ENCODE results near the gene ADAM22.

ADAM22 gene

DNA sequence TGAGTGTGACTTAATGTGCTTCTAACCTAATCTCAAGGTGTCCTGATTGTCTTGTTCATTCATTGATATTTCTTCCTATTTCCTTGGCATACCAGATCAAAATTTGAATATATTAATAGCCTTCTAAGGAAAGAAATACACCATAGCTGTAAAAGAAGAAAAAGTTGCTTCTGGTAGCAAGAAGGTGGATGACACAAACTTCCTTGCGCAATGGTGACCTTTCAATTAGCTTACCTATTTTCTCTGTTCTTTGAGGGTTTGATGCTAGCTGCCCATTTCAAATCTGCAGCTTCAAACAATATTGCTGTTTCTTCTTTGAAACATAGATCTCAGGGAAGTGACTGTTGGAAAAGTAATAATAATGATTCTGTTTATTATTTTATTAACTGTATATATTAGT lies 108.8 kb downstream of the ADAM22 start:
- DNase-seq = no peak

DNA sequence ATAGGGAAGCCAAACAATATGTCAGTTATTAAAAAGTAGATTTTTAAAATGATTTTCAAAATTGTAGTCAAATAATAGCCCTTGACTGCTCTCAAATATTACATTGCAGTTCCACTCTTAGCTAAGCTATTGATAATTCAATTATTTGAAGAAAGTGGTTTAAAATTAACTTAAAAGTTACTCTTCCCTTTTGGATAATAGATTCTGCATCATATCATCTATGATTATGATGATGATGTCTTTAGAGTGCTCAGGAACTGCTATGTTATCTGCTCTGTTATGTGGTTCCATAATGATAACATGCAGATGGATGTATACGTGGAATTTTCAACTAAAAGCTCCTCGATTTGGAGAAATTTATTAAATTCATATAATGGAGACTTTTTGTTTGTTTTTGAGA lies 110.0 kb downstream of the ADAM22 start:
- DNase-seq = no peak

DNA sequence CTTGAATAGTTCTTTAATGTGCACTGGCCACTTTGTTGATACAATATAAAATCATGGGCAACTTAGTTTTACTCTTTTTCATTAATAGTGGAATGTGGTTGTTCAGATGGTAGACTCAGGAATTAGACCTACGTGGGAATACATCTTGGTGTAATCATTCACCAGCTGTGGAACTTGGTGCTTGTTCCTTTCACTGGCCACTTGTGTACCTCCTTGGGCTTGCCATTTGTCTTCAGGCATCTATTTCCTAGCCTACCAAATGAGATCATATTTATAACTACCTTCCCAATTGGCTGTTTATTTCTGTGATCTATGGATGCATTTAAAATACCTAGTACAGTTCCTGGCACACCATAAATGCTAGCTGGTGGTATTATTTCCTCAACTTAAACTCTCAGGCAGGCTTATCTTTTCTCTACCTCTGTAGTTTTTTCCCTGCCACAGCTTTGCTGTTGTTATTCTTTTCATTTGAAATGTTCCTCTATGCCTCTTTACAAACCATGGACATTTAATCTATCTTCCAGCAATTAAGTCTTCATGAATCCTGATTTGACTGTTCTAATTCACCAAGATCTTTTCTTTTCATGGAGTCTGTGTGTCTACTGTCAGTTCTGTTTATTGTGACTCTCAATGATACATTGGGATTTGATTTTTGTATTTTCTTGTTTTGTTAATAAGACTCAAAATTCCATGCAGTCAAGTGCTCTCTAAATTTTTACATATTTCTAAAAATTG lies 113.0 kb downstream of the ADAM22 start:
- DNase-seq = no peak

DNA sequence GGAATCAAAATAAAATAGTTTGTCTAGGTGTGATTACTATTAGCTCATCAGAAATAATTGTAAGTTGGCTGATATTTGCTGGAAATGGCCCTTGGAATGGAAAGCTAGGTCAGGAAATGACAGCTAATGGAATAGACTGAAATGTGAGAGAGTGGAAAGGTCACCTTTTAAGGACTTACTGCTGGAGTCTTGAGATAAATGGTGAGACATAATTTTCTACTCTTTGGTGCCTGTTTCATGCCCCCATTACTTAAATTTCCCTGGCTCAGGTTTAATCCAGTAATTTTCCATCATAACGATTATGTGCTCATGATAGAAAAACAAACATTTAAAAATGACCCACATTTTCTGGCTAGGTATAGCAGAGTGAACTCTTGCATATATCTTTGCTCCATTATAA lies 123.6 kb downstream of the ADAM22 start:
- DNase-seq = no peak

DNA sequence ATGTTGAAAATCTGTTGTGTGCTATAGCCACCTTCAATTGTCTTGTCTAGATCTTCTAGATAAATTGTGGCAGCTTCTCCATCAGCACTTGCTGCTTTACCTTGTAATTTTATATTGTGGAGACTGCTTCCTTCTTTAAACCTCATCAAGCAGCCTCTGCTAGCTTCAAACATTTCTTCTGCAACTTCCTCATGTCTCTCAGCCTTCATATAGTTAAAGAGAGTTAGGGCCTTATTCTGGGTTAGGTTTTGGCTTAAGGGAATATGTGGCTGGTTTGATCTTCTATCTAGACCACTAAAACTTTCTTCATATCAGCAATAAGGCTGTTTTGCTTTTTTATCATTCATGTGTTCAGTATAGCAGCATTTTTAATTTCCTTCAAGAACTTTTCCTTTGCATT lies 128.2 kb downstream of the ADAM22 start:
- DNase-seq = no peak

DNA sequence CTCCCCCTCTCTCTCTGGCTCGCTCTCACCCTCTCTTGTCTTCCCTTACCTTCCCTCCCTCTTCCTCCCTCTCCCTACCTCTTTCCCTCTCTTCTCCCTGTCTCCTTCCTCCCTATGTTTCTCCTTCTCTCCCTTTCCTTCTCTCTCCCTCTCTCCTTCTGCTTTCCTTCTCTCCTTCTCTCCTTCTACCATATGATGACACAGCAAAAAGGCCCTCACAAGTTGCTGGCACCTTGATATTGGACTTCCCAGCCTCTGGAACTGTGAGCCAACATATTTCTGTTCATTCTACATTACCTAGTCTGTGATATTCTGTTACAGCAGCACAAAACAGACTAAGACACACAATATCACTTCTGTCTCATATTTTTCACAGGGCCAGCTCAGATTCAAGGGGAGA lies 135.0 kb downstream of the ADAM22 start:
- no peak for DNase-seq

DNA sequence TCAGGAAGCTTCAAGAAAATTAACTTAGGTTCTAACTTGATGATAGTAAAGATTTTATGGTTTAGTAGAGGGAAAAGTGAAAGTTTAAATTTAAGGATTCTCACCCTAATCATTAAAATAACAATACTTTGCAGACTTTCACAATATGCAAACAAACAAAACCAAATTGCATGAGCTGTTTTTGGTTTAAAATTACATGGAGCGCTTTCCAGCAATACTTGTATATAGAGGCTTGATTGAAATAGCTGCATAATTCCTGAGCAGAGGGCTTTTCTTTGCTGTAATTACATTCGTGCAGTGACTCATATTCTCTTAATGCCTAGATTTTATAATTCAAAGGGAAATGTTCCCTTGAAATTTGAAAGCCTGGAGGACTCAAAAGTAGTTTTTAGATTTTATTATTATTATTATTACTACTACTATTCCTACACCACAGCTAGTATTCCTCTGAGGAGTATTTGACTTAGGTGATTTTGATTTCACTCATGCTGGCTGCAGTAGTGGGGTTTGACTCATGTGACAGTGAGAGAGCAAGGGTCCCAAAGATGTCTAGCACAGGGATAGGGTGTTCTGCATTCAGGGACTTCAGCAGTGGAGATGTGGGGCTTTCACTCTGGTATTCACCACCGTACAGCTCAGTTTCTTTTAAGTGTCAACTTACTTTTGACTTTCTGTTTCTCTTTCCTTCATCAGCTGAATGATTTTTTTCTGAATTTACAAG lies 138.1 kb downstream of the ADAM22 start:
- no peak for DNase-seq

DNA sequence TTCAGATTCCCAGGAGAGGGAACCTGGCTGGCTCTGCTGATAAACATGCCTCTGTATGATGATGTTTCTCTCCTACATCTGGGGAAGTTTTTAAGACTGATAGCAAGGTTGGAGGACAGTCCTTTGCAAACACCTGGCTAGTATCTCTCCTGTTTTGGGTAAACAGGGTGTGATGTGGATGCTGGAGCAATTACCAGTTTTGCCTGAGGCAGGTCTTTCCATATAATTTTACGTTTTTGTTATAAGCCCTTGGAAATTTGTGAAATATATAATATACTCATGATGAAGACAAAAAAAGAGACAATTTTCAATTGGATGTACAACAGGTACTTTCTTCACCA lies 138.6 kb downstream of the ADAM22 start:
- DNase-seq = no peak

DNA sequence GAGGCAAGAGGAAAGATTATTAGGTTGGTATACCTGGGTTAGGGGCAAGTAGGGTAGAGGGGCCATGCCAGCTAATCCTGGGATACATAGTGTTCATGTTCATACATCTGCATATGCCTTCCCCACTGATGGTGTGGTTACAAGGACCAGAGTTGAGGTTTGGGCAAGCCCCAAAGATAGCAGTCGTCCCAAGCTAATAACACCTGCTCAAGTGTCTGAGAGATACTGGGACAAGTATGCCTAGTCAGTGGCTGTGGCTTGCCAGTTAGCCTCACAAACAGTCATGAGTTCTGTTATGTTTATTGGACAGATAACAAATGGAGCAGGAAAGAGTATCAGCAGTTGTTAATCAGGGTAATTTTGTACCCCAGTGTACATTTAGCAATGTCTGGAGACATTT lies 139.6 kb downstream of the ADAM22 start:
- no peak for DNase-seq

DNA sequence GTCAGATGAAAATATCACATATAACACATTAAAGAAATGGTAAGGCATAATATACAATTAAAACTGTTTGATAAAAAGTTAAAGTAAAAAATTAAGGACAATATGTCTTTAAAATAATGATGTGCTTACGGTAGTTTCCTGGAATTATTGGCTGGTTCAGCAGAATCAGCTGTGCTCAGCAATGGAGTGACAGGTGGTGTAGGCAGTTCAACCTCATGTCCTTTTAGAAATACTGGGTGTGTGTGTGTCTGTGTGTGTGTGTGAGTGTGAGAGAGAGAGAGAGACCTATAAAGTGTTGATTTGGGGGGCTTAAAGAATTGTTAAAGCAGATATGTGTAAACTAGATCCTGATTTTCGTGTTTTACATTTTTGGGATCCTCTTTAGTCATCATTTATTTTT lies 141.2 kb downstream of the ADAM22 start:
- no peak for DNase-seq

DNA sequence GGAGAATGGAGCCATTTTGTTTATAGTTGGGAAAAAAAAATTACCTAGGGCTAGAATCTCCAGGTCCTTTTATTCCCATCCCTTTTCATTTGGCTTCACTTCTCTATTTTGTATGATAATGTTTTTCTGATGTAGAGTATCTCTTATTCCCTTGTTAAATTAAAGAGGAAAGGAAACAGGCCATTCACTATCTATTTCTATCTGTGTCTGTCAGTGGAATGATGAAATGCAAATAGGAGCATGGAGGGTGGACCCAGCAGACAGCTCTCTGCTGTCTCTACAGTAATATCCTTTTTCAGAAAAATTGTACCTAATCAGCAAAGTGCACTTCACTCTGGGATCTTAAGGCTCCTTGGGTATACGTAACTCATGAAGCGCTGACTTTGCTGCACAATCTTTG lies 149.8 kb downstream of the ADAM22 start:
- no peak for DNase-seq

DNA sequence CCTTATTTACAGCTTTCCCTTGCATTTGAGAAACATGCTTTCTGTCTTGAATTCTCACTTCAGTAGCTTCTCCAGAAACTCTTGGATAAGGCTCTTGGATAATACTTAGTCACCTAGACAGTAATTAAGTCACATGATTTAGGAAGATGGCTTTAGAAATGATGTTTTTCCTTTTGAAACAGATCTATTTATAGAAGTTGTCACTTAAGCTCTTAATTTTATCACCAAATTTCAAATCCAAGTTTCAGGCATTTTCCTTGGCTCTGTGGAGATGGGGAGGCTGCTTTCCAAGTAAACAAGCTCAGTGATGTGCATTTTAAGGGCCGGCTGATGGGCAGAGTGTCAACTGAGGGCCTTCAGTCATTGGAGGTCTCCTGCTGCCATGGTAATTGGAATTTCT lies 155.5 kb downstream of the ADAM22 start:
- no peak for DNase-seq

DNA sequence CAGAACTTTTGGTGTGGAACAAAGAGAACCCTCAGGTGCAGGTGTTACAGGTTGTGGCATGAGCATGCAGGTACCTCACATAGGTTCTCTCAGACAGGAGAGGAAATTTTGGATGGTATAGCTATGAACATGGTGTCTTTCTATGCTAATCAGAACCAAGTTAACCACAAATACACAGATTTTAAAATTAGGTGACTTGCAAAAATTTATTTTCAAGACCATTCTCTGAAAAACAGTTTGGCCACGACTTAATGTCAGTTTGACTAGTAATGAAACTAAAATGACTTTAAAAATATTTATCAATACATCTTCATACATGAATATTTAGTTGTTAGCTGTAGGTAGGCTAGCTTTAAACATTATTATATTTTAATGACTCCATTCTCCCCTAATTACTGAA lies 156.2 kb downstream of the ADAM22 start:
- no peak for DNase-seq

DNA sequence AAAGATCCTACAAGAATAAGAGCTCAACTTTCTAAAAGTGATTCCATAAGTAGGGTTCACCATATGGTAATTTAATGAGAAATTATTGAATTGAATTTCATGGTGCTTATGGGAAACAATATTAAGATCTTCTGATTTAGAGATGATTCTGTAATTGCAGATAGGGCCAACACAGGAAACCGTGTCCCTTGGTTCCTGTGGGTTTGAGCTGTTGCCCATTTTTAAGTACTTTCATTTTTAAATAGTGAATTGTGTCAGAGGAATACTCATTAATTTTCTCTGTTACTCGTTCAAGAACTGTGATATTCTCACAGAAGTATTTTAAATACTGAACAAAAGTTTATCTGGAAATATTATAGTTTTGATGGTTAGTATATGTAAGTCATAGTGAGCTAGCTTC lies 156.6 kb downstream of the ADAM22 start:
- no peak for DNase-seq

DNA sequence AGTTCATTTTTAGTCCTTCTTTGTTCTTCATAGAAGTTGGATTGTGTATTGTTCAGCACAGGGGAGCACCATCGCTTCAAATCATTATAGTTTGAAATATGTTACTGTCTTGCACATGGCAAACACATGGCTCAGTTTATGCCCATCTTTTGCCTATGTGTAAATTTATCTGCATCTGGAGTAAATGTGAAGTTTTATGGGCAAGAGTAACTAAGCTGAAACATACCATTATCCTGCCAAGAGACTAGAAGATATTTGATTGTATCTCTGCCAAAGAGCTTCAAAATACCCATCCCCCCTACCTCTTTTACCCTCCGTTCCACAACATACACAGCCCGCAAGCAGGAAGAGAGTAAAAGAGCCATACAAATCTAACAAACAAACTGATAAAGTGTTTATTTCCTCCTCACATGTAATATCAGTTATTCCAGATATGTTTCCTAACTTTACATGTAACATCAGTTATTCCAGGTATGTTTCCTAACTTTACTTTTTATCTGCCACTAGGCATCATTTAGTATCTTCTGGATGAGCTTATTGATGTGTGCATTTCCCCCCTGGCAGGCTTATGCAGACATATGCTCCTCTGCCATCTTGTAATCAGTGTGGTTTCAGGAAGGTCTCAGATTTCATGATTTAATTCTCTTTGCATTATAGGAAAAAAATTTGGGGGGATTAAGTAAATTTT lies 158.1 kb downstream of the ADAM22 start:
- DNase-seq = no peak

DNA sequence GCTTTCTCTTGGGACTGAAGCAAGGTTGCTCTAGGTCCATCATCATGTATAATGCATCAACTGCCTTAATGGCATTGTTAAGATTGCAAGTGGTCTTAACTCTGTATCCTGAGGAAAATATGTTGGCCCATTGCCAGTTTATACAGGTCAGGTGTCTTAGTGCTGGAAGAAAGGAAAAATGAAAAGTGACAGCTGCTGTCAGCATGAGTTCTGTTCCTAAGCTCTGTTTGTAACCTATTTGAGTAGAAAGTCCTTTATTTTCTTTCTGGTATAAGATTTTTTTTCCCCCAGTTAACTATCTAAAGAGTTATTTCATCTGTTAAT lies 158.6 kb downstream of the ADAM22 start:
- no peak for DNase-seq

DNA sequence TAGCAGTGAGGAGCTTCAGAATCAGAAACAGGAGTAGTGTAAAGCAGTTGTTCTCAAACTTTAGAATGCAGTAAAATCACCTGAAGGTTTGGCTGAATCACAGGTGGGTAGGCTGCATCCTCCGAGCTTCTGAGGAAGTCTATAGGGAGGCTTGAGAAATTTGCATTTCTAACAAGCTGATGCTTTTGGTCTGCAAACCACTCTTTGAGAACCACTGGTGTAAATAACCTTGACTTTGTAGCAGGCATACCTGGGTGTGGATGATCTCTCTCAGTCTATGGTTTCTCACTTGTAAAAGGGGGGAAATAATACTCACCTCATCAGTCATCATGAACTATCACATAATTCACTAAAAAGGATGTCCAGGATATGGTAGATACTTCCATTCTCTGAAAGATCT lies 167.7 kb downstream of the ADAM22 start:
- no peak for DNase-seq

DNA sequence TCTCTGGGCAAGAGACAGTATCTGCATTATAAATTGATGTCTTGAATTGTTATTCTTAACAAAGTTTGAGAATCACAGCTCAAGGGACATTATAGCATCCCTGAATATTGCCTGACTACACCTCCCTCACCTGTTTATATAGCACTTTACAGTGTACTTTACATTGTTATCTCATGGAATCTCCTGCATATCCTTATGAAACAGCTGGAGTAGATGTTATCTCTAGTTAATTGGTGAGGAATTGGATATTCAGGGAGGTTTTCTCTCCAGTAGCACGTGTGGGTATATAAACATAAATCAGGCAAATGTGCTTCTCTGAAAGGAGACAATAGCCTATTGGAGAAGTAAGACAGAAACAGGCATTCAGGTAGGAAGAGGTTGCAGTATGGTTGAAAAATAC lies 168.6 kb downstream of the ADAM22 start:
- no peak for DNase-seq

DNA sequence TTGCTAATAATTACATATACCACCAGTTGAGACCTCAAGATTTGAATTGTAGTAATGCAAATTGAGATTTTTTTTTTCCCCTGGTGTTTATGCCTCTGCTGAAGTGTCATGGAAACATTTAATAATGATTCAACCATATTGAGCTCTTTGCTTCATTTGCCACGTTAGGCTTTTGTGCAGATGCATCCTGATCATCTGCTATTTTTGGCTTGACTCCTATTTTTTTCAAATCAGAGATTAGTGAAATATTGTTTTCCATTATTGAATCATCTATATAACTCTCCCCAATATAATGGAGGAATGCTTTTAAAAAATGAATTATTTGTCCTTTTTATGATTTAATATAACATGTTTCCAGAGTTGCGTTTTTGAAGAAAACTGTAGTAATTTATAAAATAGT lies 170.7 kb downstream of the ADAM22 start:
- no peak for DNase-seq

DNA sequence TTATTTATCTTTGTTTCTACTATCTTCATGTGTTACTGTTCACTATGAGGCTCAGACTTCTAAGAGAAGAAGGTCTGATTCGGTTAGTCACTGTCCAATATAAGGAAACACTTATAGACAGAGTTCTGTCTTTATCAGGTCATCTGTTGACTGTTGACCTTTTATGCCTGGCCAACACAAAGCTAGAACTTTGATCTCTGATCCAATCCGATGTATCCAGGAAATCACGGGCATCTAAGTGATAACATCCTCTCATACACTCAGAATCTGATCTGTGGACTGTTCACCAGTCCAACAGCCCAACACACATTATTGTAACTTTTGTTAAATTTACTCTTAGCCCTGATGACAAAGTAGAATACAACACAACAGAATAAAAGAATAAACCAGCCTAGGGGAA lies 171.2 kb downstream of the ADAM22 start:
- no peak for DNase-seq

DNA sequence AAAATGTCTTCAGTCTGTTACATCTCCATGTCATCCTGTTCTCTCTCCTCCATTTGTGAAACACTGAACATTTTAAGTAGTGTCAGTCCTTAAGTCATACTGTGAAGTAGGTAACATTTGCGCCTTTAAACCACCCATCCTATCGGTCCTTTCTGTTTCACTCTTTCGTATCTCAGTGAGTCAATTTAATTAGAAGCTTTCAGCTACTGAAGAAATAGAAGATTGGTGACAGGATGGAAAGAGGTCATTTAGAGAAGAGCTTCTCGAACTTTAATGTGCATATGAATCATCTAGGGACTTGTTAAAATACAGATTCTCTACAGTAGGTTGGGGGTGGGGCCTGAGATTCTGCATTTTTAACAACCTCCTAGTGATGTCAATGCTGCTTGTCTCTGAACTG lies 172.4 kb downstream of the ADAM22 start:
- no peak for DNase-seq

DNA sequence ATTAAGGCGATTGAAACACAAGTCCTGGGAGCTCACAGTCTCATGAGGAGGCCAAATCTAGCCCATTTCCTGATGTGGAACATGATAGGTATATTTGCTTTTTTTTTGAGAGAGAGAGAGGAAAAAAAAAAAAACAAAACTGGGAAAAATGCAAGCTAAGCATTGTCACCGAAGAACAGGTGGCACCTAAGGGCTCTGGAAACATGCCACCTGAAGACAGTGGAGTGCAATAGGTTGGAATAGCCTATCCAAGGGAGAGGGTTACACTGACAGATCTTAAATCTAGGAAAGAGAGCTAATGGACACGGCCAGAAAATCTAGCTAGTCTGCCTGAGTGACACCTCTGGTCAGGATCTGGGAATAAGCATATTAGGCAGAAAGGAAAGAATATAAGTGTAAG lies 175.6 kb downstream of the ADAM22 start:
- DNase-seq = no peak

DNA sequence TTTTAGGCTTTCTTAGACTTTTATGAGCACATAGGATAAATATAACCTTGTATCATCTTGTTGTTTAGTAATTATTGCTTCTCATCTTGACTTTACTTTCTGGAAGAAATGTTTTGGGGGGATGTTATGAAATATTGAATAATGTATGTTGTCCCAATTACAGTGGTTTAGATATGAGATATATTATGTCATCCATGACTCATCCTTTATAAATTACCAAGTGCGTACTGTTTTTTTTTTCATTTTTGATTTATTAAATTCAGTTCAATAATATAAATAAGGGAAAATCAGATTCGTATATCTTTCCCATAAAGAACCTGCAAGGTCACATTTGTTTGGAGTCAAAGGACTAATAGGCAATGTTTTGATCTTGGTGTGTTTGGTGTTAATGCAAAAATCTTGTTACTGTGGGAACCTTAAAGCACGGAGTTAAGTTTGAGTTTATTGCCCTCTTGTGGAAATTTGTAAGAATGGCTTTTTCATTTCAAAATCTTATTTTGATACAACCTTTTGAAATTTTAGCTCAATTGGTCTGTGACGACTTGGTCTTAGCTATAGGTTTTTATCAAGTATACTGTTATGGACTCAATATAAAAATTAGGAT lies 177.2 kb downstream of the ADAM22 start:
- DNase-seq = peak; percentile 53

DNA sequence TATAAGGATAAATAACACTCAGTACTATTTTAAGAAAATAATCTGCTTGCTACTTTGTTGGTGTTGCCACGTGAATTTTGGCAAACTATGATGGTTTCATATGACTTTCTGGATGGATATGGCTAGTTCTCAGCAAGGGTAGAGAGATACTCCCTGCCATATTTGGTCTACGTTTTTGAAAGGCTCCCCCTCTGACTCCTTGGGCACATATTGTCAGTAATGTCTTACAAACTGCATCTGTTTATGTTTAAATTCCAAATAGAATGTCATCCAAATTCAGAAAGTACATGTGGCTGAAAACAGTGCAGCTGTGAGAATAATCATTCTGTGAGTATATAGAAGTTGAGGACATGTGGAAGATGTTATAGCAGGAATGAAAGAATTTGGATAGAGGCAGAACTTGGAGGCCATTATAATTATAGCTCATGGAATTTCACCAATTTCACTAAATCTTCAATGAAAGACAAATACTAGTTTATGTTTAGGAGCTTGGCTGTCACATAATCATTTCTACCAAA lies 178.0 kb downstream of the ADAM22 start:
- DNase-seq = no peak

All from HCEC 1CT (cell line).